Ishikawa (cell line): ENCODE results near the gene POU3F2.

Experiments
- CEBPB ChIP-seq: IDR thresholded peaks from 2 replicates; pipeline ENCODE4 v1.6.1; 2012
- CREB1 ChIP-seq: IDR thresholded peaks from 2 replicates; pipeline ENCODE4 v1.6.1; 2012; ENCODE audit warnings: low read depth
- EGR1 ChIP-seq: IDR thresholded peaks from 2 replicates; pipeline ENCODE4 v1.6.1; 2012
- EP300 ChIP-seq: IDR thresholded peaks from 2 replicates; pipeline ENCODE4 v1.6.1; 2012; ENCODE audit warnings: borderline replicate concordance
- FOXM1 ChIP-seq: IDR thresholded peaks from 2 replicates; pipeline ENCODE4 v1.6.1; 2012; ENCODE audit warnings: low read depth, borderline replicate concordance
- MAX ChIP-seq: IDR thresholded peaks from 2 replicates; pipeline ENCODE4 v1.6.1; 2012
- NFIC ChIP-seq: IDR thresholded peaks from 2 replicates; pipeline ENCODE4 v1.6.1; 2012
- RAD21 ChIP-seq: IDR thresholded peaks from 2 replicates; pipeline ENCODE4 v1.6.1; 2012; ENCODE audit warnings: low read depth
- REST ChIP-seq: IDR thresholded peaks from 2 replicates; pipeline ENCODE4 v1.6.1; 2012; ENCODE audit warnings: low read depth, mild to moderate bottlenecking
- TAF1 ChIP-seq: IDR thresholded peaks from 2 replicates; pipeline ENCODE4 v1.6.1; 2012; ENCODE audit warnings: low read depth, mild to moderate bottlenecking
- TCF12 ChIP-seq: IDR thresholded peaks from 2 replicates; pipeline ENCODE4 v1.6.1; 2012; ENCODE audit warnings: low read depth
- TEAD4 ChIP-seq: IDR thresholded peaks from 2 replicates; pipeline ENCODE4 v1.6.1; 2012
- USF1 ChIP-seq: IDR thresholded peaks from 2 replicates; pipeline ENCODE4 v1.6.1; 2012
- YY1 ChIP-seq: IDR thresholded peaks from 2 replicates; pipeline ENCODE4 v1.6.1; 2012; ENCODE audit warnings: low read depth
- ZBTB7A ChIP-seq: IDR thresholded peaks from 2 replicates; pipeline ENCODE4 v1.6.1; 2012; ENCODE audit warnings: low read depth

POU3F2 gene

GRCh38 chr6:98838975-98839374 is 4.6 kb downstream of the POU3F2 start:
- TF ChIP-seq YY1 (no peak), CEBPB (no peak), USF1 (no peak), TCF12 (no peak), TEAD4 (no peak), ZBTB7A (no peak), TAF1 (no peak), FOXM1 (no peak), MAX (no peak), NFIC (no peak), EP300 (no peak), REST (no peak), EGR1 (no peak), CREB1 (no peak), RAD21 (no peak)

GRCh38 chr6:98839781-98840361 is 5.5 kb downstream of the POU3F2 start:
- TF ChIP-seq EP300 (no peak), RAD21 (peak; percentile 30; the same call in 1 of the 2 replicates), TAF1 (no peak)

- TF ChIP-seq RAD21 = no peak
- no peak for TF ChIP-seq USF1
- TF ChIP-seq FOXM1 = no peak
- no peak for TF ChIP-seq REST
- no peak for TF ChIP-seq EGR1
- TF ChIP-seq TAF1 = no peak
- TF ChIP-seq CEBPB = no peak
- TF ChIP-seq MAX = no peak
- TF ChIP-seq YY1 = no peak
- no peak for TF ChIP-seq NFIC
- TF ChIP-seq TEAD4 = no peak
- TF ChIP-seq TCF12 = no peak
- no peak for TF ChIP-seq CREB1
- no peak for TF ChIP-seq ZBTB7A
- no peak for TF ChIP-seq EP300
Measured at GRCh38 chr6:98840385-98840784, 6.0 kb downstream of the POU3F2 start.

GRCh38 chr6:98840996-98841513 is 6.7 kb downstream of the POU3F2 start:
- no peak for TF ChIP-seq TEAD4
- no peak for TF ChIP-seq TAF1
- TF ChIP-seq EP300 = no peak
- TF ChIP-seq USF1 = no peak
- TF ChIP-seq TCF12 = no peak
- no peak for TF ChIP-seq REST
- no peak for TF ChIP-seq CEBPB
- no peak for TF ChIP-seq EGR1
- TF ChIP-seq YY1 = no peak
- TF ChIP-seq ZBTB7A = no peak
- TF ChIP-seq FOXM1 = no peak
- TF ChIP-seq NFIC = no peak
